Bronchial epithelial cell (primary cell): ENCODE results near the gene SLC5A6. TPM values are rescaled to one million over a fixed set of nuclear protein-coding genes. Genes with fewer than 3 reads are reported as not detected.

ENCODE experiments used
- DNase-seq: peaks from one replicate; pipeline ENCODE4 v3.0.0-alpha.2; 2010; ENCODE audit warnings: low read depth
- FAIRE-seq: peaks from 2 replicates; lab custom pipeline; 2011; peaks lifted over from hg19 to GRCh38; lab: Jason Lieb, UNC
- H3K27me3 ChIP-seq: 2 replicates; pipeline ENCODE4 v1.5.1; 2011; ENCODE audit warnings: low read length; ENCODE audit not compliant: control insufficient read depth, insufficient read depth
- H3K36me3 ChIP-seq: 2 replicates; pipeline ENCODE4 v1.5.1; 2011; ENCODE audit warnings: low read length; ENCODE audit not compliant: control insufficient read depth, insufficient read depth
- H3K4me3 ChIP-seq: 2 replicates; pipeline ENCODE4 v1.5.1; 2011; ENCODE audit warnings: mild to moderate bottlenecking, low read depth, low read length, control low read depth
- CTCF ChIP-seq: IDR thresholded peaks from 2 replicates; pipeline ENCODE4 v1.5.1; 2011; ENCODE audit warnings: mild to moderate bottlenecking, moderate library complexity, low read length, control low read depth, inconsistent platforms; ENCODE audit not compliant: insufficient read depth, severe bottlenecking
- total RNA-seq: library from RNA; depleted of rRNA; stranded (reverse); fragments of >200 nt; gene quantifications from 2 replicates; pipeline ENCODE4 v1.2.1, GENCODE V29; 2014

Gene SLC5A6
- total RNA-seq, 1 donor from 2014 or later: 21.1 TPM

DNA sequence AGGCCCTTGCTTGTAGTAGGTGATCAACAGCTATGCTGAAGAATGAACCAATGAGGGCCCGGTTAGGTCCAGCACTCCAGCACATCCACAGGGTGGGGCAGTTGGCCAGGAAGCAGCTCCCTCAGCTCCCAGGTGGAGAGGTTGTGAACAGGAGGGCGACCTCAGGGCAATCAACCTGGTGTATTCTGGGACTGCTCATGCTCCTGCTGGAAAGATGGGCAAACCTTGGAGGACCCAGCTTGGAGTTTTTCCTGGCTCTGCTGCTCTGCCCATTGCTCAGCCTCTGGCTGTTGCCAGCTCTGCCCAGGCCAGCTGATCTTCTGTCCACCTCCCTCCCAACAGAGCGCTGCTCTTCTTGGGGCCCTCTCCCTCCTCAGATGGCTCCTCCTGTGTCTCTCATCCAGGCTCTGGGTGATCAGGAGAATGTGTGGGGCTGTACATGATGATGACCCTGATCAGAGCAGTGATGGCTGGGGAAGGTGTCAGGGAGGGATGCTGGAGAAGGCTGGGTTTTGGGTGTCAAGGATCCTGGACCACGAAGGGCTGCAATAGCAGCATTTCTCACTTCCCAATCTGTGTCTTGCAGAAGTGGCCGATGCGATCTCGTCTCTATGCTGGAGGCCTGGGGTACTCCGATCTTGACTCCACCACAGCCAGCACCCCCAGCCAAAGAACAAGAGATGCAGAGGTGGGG, 59.8 kb downstream of the SLC5A6 start:
- DNase-seq: no peak
- no peaks in the 10 kb centered on the region for H3K27me3 ChIP-seq
- TF ChIP-seq CTCF: no peak
- peak; percentile 47 for FAIRE-seq
- no peaks in the 10 kb centered on the region for H3K36me3 ChIP-seq
- H3K4me3 ChIP-seq: no peak overlapping the region

GRCh38 chr2:27150639-27151230, 61.3 kb downstream of the SLC5A6 start:
- DNase-seq (no peak), FAIRE-seq (no peak)
- Histone ChIP-seq H3K4me3 (no peak overlapping the region), H3K27me3 (no peaks in the 10 kb centered on the region), H3K36me3 (no peaks in the 10 kb centered on the region)
- TF ChIP-seq CTCF: no peak

Other genes starting within 250 kb of the SLC5A6 start
- 1.6 and 2.8 TPM in 2 replicates for gene MAPRE3, start 241.6 kb downstream of the SLC5A6 start, total RNA-seq
- gene TMEM214, start 179.3 kb downstream of the SLC5A6 start, total RNA-seq: 15.8 and 17.3 TPM in 2 replicates
- 9.2 and 16.5 TPM in 2 replicates for gene AGBL5, start 160.6 kb downstream of the SLC5A6 start, total RNA-seq
- gene OST4, start 140.6 kb downstream of the SLC5A6 start, total RNA-seq: 226 and 277 TPM in 2 replicates
- gene EMILIN1, start 133.7 kb downstream of the SLC5A6 start, total RNA-seq: under 0.01 and 1.6 TPM in 2 replicates
- gene KHK, start 125.5 kb downstream of the SLC5A6 start, total RNA-seq: 0.53 and 0.77 TPM in 2 replicates
- 0.26 and 0.53 TPM in 2 replicates for gene CGREF1, start 93.1 kb downstream of the SLC5A6 start, total RNA-seq
- not detected in 2 replicates for gene ABHD1, start 88.5 kb downstream of the SLC5A6 start, total RNA-seq
- 46.1 and 69.3 TPM in 2 replicates for gene PREB, start 77.6 kb downstream of the SLC5A6 start, total RNA-seq
- gene PRR30, start 72.9 kb downstream of the SLC5A6 start, total RNA-seq: not detected in 2 replicates
- under 0.01 TPM in 1 of 2 replicates, not detected in the other for gene TCF23, start 63.3 kb downstream of the SLC5A6 start, total RNA-seq
- 184 and 257 TPM in 2 replicates for gene ATRAID, start 227 bp downstream of the SLC5A6 start, total RNA-seq
- 21.6 and 24.3 TPM in 2 replicates for gene CAD, start 5.1 kb upstream of the SLC5A6 start, total RNA-seq
- gene SLC30A3, start 50.8 kb upstream of the SLC5A6 start, total RNA-seq: not detected in 2 replicates
- not detected in 2 replicates for gene DNAJC5G, start 63.2 kb upstream of the SLC5A6 start, total RNA-seq
- gene TRIM54, start 70.2 kb upstream of the SLC5A6 start, total RNA-seq: not detected in 2 replicates
- gene UCN, start 96.2 kb upstream of the SLC5A6 start, total RNA-seq: 0.51 and 1.8 TPM in 2 replicates
- gene MPV17, start 110.8 kb upstream of the SLC5A6 start, total RNA-seq: 43.3 and 55.3 TPM in 2 replicates
- gene GTF3C2, start 144.5 kb upstream of the SLC5A6 start, total RNA-seq: 19.2 and 20.9 TPM in 2 replicates
- 29.7 and 32.4 TPM in 2 replicates for gene EIF2B4, start 158.1 kb upstream of the SLC5A6 start, total RNA-seq
- 99.3 and 102 TPM in 2 replicates for gene SNX17, start 158.3 kb upstream of the SLC5A6 start, total RNA-seq
- 7.1 and 9.5 TPM in 2 replicates for gene ZNF513, start 168.5 kb upstream of the SLC5A6 start, total RNA-seq
- gene PPM1G, start 197.3 kb upstream of the SLC5A6 start, total RNA-seq: 94.2 and 143 TPM in 2 replicates
- 93.7 and 125 TPM in 2 replicates for gene NRBP1, start 216.4 kb upstream of the SLC5A6 start, total RNA-seq
- gene KRTCAP3, start 230.1 kb upstream of the SLC5A6 start, total RNA-seq: 28.4 and 29.1 TPM in 2 replicates